Hepatocyte (in vitro differentiated cells): ENCODE data around the gene AHSG. TPM values are rescaled to one million over a fixed set of nuclear protein-coding genes. Genes with fewer than 3 reads are reported as not detected.

Source experiments
- DNase-seq: peaks from one replicate; pipeline ENCODE4 v3.0.0-alpha.2; 2016; ENCODE audit warnings: low spot score
- H2AFZ ChIP-seq: fragments of 200-600 bp; sonication (generic); 2 replicates; pipeline ENCODE4 v1.6.0; 2016; ENCODE audit warnings: antibody characterized with exemption, mild to moderate bottlenecking
- H3K27ac ChIP-seq: fragments of 200-600 bp; sonication (generic); 2 replicates; pipeline ENCODE4 v1.5.1; 2016; ENCODE audit warnings: mild to moderate bottlenecking
- H3K27me3 ChIP-seq: fragments of 200-600 bp; sonication (generic); 2 replicates; pipeline ENCODE4 v1.6.1; 2016
- H3K36me3 ChIP-seq: fragments of 200-600 bp; sonication (generic); replicated peaks from 2 replicates; pipeline ENCODE4 v1.5.1; 2016; ENCODE audit warnings: low read depth; ENCODE audit not compliant: insufficient read depth
- H3K4me1 ChIP-seq: fragments of 200-600 bp; sonication (generic); 2 replicates; pipeline ENCODE4 v1.5.1; 2016; ENCODE audit warnings: mild to moderate bottlenecking, moderate library complexity; ENCODE audit not compliant: insufficient read depth
- H3K4me2 ChIP-seq: fragments of 200-600 bp; sonication (generic); 2 replicates; pipeline ENCODE4 v1.6.0; 2016
- H3K4me3 ChIP-seq: fragments of 200-600 bp; sonication (generic); 2 replicates; pipeline ENCODE4 v1.5.1; 2016; ENCODE audit warnings: mild to moderate bottlenecking
- H3K79me2 ChIP-seq: fragments of 200-600 bp; sonication (generic); 2 replicates; pipeline ENCODE4 v1.6.0; 2017; ENCODE audit warnings: mild to moderate bottlenecking
- H3K9me2 ChIP-seq: fragments of 200-600 bp; sonication (generic); replicated peaks from 2 replicates; pipeline ENCODE4 v1.6.0; 2017; ENCODE audit warnings: mild to moderate bottlenecking; ENCODE audit not compliant: insufficient read depth
- H3K9me3 ChIP-seq: fragments of 200-600 bp; sonication (generic); 2 replicates; pipeline ENCODE4 v1.5.1; 2016; ENCODE audit warnings: low read depth, mild to moderate bottlenecking
- H4K20me1 ChIP-seq: fragments of 200-600 bp; sonication (generic); 2 replicates; pipeline ENCODE4 v1.6.0; 2016; ENCODE audit warnings: mild to moderate bottlenecking; ENCODE audit not compliant: insufficient read depth, poor library complexity, severe bottlenecking
- CTCF ChIP-seq: fragments of 200-600 bp; sonication (generic); IDR thresholded peaks from 2 replicates; pipeline ENCODE4 v1.5.1; 2016; ENCODE audit warnings: antibody characterized with exemption, mild to moderate bottlenecking; ENCODE audit not compliant: poor library complexity
- EZH2 ChIP-seq: fragments of 200-600 bp; sonication (generic); IDR thresholded peaks from 2 replicates; pipeline ENCODE4 v1.6.1; 2016; ENCODE audit warnings: antibody characterized with exemption, mild to moderate bottlenecking, borderline replicate concordance
- EZH2phosphoT487 ChIP-seq: fragments of 200-600 bp; sonication (generic); IDR thresholded peaks from one replicate; pipeline ENCODE4 v1.6.1; 2018; ENCODE audit warnings: antibody characterized with exemption, mild to moderate bottlenecking, low read depth, moderate library complexity; ENCODE audit not compliant: unreplicated experiment, severe bottlenecking
- WGBS: methylation state at CpG from one replicate; pipeline ENCODE4 v1.1.6; 2016; ENCODE audit warnings: low lambda C conversion rate; ENCODE audit errors: missing lambda C conversion rate; 5-methylcytosine and 5-hydroxymethylcytosine counted together
- polyA plus RNA-seq: library from polyadenylated mRNA; unstranded; fragments of >200 nt; fragmentation: Nextera tagmentation; extraction: Ambion mirVana; gene quantifications from 2 replicates; pipeline ENCODE4 v1.2.1, GENCODE V29; 2016
- total RNA-seq: library from RNA; depleted of rRNA; stranded (reverse); fragments of >200 nt; gene quantifications from 2 replicates; pipeline ENCODE4 v1.2.3, GENCODE V29; 2014

AHSG gene
- total and polyA plus RNA-seq, 2 experiments from 2014 or later, result 559 to 568 TPM

- DNase-seq, result no peak
- Histone ChIP-seq H4K20me1 (no peaks in the 10 kb centered on the region), H3K27me3 (no peaks in the 10 kb centered on the region), H3K4me3 (no peak overlapping the region), H3K4me1 (no peaks in the 10 kb centered on the region), H3K4me2 (no peak overlapping the region), H3K79me2 (no peaks in the 10 kb centered on the region), H3K36me3 (no peaks in the 10 kb centered on the region), H3K9me3 (no peaks in the 10 kb centered on the region), H2AFZ (no peak overlapping the region), H3K9me2 (no peaks in the 10 kb centered on the region), H3K27ac (no peak overlapping the region)
- no peak for TF ChIP-seq EZH2phosphoT487
- TF ChIP-seq CTCF, result no peak
- no peak for TF ChIP-seq EZH2
Measured at GRCh38 chr3:186640929-186641328, 28.1 kb downstream of the AHSG start.

GRCh38 chr3:186642014-186642413 is 29.2 kb downstream of the AHSG start:
- Histone ChIP-seq H3K4me3 (no peak overlapping the region), H3K27ac (no peak overlapping the region), H3K27me3 (no peaks in the 10 kb centered on the region), H3K4me2 (no peak overlapping the region), H3K9me3 (no peaks in the 10 kb centered on the region), H3K36me3 (no peaks in the 10 kb centered on the region), H2AFZ (no peak overlapping the region), H4K20me1 (no peaks in the 10 kb centered on the region), H3K79me2 (no peaks in the 10 kb centered on the region), H3K9me2 (no peaks in the 10 kb centered on the region), H3K4me1 (no peaks in the 10 kb centered on the region)
- 73% methylated on average over 3 of the region's 3 CpGs for WGBS
- TF ChIP-seq EZH2 (no peak), EZH2phosphoT487 (no peak), CTCF (no peak)
- DNase-seq, result no peak

GRCh38 chr3:186643493-186643892 is 30.6 kb downstream of the AHSG start:
- Histone ChIP-seq H3K9me3 (no peaks in the 10 kb centered on the region), H3K4me3 (no peak overlapping the region), H3K27me3 (no peaks in the 10 kb centered on the region), H4K20me1 (no peaks in the 10 kb centered on the region), H2AFZ (no peak overlapping the region), H3K9me2 (no peaks in the 10 kb centered on the region), H3K27ac (no peak overlapping the region), H3K4me1 (no peaks in the 10 kb centered on the region), H3K36me3 (no peaks in the 10 kb centered on the region), H3K79me2 (no peaks in the 10 kb centered on the region), H3K4me2 (no peak overlapping the region)
- 76% methylated on average over 1 of the region's 1 CpG for WGBS
- TF ChIP-seq CTCF, result no peak
- TF ChIP-seq EZH2, result no peak
- TF ChIP-seq EZH2phosphoT487, result no peak
- DNase-seq, result no peak

GRCh38 chr3:186644683-186645082 is 31.8 kb downstream of the AHSG start:
- H3K4me2 ChIP-seq, result no peak overlapping the region
- no peaks in the 10 kb centered on the region for H3K36me3 ChIP-seq

More at GRCh38 chr3:186644683-186645082, 31.8 kb downstream of the AHSG start:
- Histone ChIP-seq H3K79me2 (no peaks in the 10 kb centered on the region), H3K4me1 (no peaks in the 10 kb centered on the region), H4K20me1 (no peaks in the 10 kb centered on the region), H3K4me3 (no peak overlapping the region), H3K27ac (no peak overlapping the region), H2AFZ (no peak overlapping the region), H3K9me2 (no peaks in the 10 kb centered on the region), H3K9me3 (no peaks in the 10 kb centered on the region), H3K27me3 (no peaks in the 10 kb centered on the region)
- 75% methylated on average over 3 of the region's 3 CpGs for WGBS
- TF ChIP-seq CTCF (no peak), EZH2 (no peak), EZH2phosphoT487 (no peak)
- no peak for DNase-seq
